ENCODE data around the gene TCAF1.

- TF ChIP-seq YY1 (IDR thresholded peaks at IDR 0.05; ENCODE audit: low read depth) (no peak), FOXM1 (IDR thresholded peaks at IDR 0.05; ENCODE audit: borderline replicate concordance, low read depth) (no peak), CREB1 (IDR thresholded peaks at IDR 0.05; ENCODE audit: low read depth) (no peak), RAD21 (IDR thresholded peaks at IDR 0.05; ENCODE audit: low read depth) (no peak), REST (IDR thresholded peaks at IDR 0.05; ENCODE audit: low read depth) (no peak), USF1 (IDR thresholded peaks at IDR 0.05) (no peak), TCF12 (IDR thresholded peaks at IDR 0.05; ENCODE audit: low read depth) (no peak), NFIC (IDR thresholded peaks at IDR 0.05) (no peak), EP300 (IDR thresholded peaks at IDR 0.05; ENCODE audit: borderline replicate concordance) (no peak), TAF1 (IDR thresholded peaks at IDR 0.05; ENCODE audit: low read depth) (no peak)
Observed at GRCh38 chr7:143890558-143890957, 11.4 kb downstream of the TCAF1 start.

Measured in Ishikawa (cell line).